K562 (cell line): ENCODE results near the gene HDAC10. TPM values are rescaled to one million over a fixed set of nuclear protein-coding genes. Genes with fewer than 3 reads are reported as not detected.

Experiments used
- ATAC-seq: fragments of 200-7000 bp; cut with Tn5 transposase; 3 replicates; pipeline ENCODE4 v1.9.1; 2020; ENCODE audit warnings: moderate library complexity
- BruUV-seq: library from RNA; stranded (reverse); fragments of 400-500 nt; replicated peaks from 2 replicates; lab custom pipeline; 2021; lab: Mats Ljungman, UMichigan
- CTCF ChIA-PET: fragments of 300-600 bp; formaldehyde crosslinking; extraction: SDS; loops from one replicate; lab custom pipeline; 2021; ENCODE audit warnings: low intra/inter-chr PET ratio; lab: Yijun Ruan, JAX
- POLR2A ChIA-PET: fragments of 300-600, 350-650 bp; sonication (Branson Sonifier 250); formaldehyde crosslinking; extraction: SDS; loops from one replicate; lab custom pipeline; 2021; ENCODE audit warnings: antibody characterized with exemption, inconsistent platforms; lab: Yijun Ruan, JAX
- DNase-seq, 4 experiments: peaks; one replicate each; pipeline versions ENCODE4 v3.0.0 to v3.0.0-alpha.2; 2011 to 2018; ENCODE audit warnings: low spot score in 3 of 4, mixed read lengths in 3 of 4; ENCODE audit errors: extremely low read depth in 1 of 4
- FAIRE-seq: peaks from 2 replicates; lab custom pipeline; 2011; peaks lifted over from hg19 to GRCh38; lab: Jason Lieb, UNC
- H2AFZ ChIP-seq: 2 replicates; pipeline ENCODE4 v1.6.0; 2011; ENCODE audit warnings: low read depth, low read length, control low read depth, inconsistent platforms
- H3K27ac ChIP-seq: fragments of 200-600 bp; 3 replicates; pipeline ENCODE4 v1.8.0; 2011; ENCODE audit warnings: low read depth, mild to moderate bottlenecking, control low read depth, inconsistent platforms, low read length, moderate library complexity, mixed read lengths; ENCODE audit errors: extremely low read depth
- H3K27me3 ChIP-seq, 2 experiments: fragments of 300-600 bp in 1 of 2; 2 replicates in 1 of 2; 3 replicates in 1 of 2; pipeline versions ENCODE4 v1.6.0 to v1.8.0; 2011; ENCODE audit warnings: inconsistent platforms in 2 of 2, low read length in 2 of 2, mild to moderate bottlenecking in 1 of 2, mixed read lengths in 1 of 2, moderate library complexity in 1 of 2; ENCODE audit not compliant: control insufficient read depth in 2 of 2, insufficient read depth in 2 of 2
- H3K36me3 ChIP-seq: fragments of 300-600 bp; 3 replicates; pipeline ENCODE4 v1.8.0; 2011; ENCODE audit warnings: mild to moderate bottlenecking, low read length, inconsistent platforms; ENCODE audit not compliant: control insufficient read depth, insufficient read depth
- H3K4me1 ChIP-seq, 2 experiments: fragments of 200-600 bp in 1 of 2; replicated peaks in 1 of 2; 2 replicates in 1 of 2; 3 replicates in 1 of 2; pipeline versions ENCODE4 v1.5.1 to v1.8.0; 2011; ENCODE audit warnings: inconsistent platforms in 2 of 2, low read length in 2 of 2, mild to moderate bottlenecking in 1 of 2, mixed read lengths in 1 of 2, moderate library complexity in 1 of 2; ENCODE audit not compliant: control insufficient read depth in 2 of 2, insufficient read depth in 2 of 2
- H3K4me2 ChIP-seq: 2 replicates; pipeline ENCODE4 v1.6.1; 2011; ENCODE audit warnings: low read length, control low read depth, inconsistent platforms, mixed read lengths; ENCODE audit not compliant: insufficient read depth
- H3K4me3 ChIP-seq: fragments of 200-600 bp; sonication (generic), shearing (Covaris generic); 2 replicates; pipeline ENCODE4 v1.5.1; 2016; ENCODE audit warnings: control low read depth, inconsistent platforms
- H3K79me2 ChIP-seq: fragments of 200-600 bp; 3 replicates; pipeline ENCODE4 v1.8.0; 2011; ENCODE audit warnings: low read length, inconsistent platforms; ENCODE audit not compliant: control insufficient read depth, insufficient read depth
- H3K9ac ChIP-seq, 2 experiments: 2 replicates each; pipeline versions ENCODE4 v1.6.0 to v1.6.1; 2011; ENCODE audit warnings: low read depth in 2 of 2, low read length in 2 of 2, control low read depth in 1 of 2, inconsistent platforms in 1 of 2, mild to moderate bottlenecking in 1 of 2, mixed read lengths in 1 of 2; ENCODE audit not compliant: insufficient read depth in 1 of 2
- H3K9me1 ChIP-seq: one replicate; pipeline ENCODE4 v1.6.0; 2011; ENCODE audit warnings: inconsistent platforms, mild to moderate bottlenecking, low read length, moderate library complexity; ENCODE audit not compliant: control insufficient read depth, insufficient read depth
- H3K9me3 ChIP-seq: replicated peaks from 2 replicates; pipeline ENCODE4 v1.5.1; 2011; ENCODE audit warnings: low read depth, low read length, inconsistent platforms; ENCODE audit not compliant: control insufficient read depth, insufficient read depth
- H4K20me1 ChIP-seq: replicated peaks from 2 replicates; pipeline ENCODE4 v1.6.1; 2011; ENCODE audit warnings: low read length, inconsistent platforms, mixed read lengths; ENCODE audit not compliant: control insufficient read depth, insufficient read depth
- CGGBP1 ChIP-seq: fragments of 250-450 bp; sonication (Bioruptor Pico); IDR thresholded peaks from 2 replicates; pipeline ENCODE4 v1.9.0; 2021; ENCODE audit warnings: mild to moderate bottlenecking
- CXXC5 ChIP-seq: fragments of 250-450 bp; sonication (Bioruptor Pico); IDR thresholded peaks from 2 replicates; pipeline ENCODE4 v1.8.0; 2022; ENCODE audit warnings: inconsistent platforms, mild to moderate bottlenecking, moderate library complexity
- ELF2 ChIP-seq: fragments of 250-450 bp; sonication (Bioruptor Pico); IDR thresholded peaks from 2 replicates; pipeline ENCODE4 v1.5.0; 2021; ENCODE audit warnings: mild to moderate bottlenecking
- ESRRB ChIP-seq: fragments of 250-450 bp; sonication (Bioruptor Pico); IDR thresholded peaks from 2 replicates; pipeline ENCODE4 v1.5.0; 2020; ENCODE audit warnings: mild to moderate bottlenecking, moderate library complexity, borderline replicate concordance
- IRF2 ChIP-seq: sonication (generic); formaldehyde crosslinking; IDR thresholded peaks from 2 replicates; pipeline ENCODE4 v1.8.1; 2022; ENCODE audit warnings: mild to moderate bottlenecking, missing genetic modification reagents
- RCOR1 ChIP-seq, 2 experiments: IDR thresholded peaks; 2 replicates each; pipeline ENCODE4 v1.6.1; 2012; ENCODE audit warnings: low read depth in 2 of 2, low read length in 2 of 2, borderline replicate concordance in 1 of 2, improper control_type of control experiment in 1 of 2
- SNRNP70 ChIP-seq: fragments of 200-400 bp; formaldehyde crosslinking; optimal IDR thresholded peaks from 2 replicates; pipeline ENCODE3; 2017; ENCODE audit warnings: low read depth, low read length
- TRIM24 ChIP-seq, 2 experiments: fragments of 450-650 bp; IDR thresholded peaks; 2 replicates each; pipeline ENCODE4 v1.6.1; 2016
- ZFX ChIP-seq: sonication (generic); formaldehyde crosslinking; IDR thresholded peaks from 2 replicates; pipeline ENCODE4 v1.8.0; 2022; ENCODE audit warnings: mild to moderate bottlenecking, missing genetic modification reagents, moderate library complexity
- ZNF354B ChIP-seq: fragments of 250-450 bp; sonication (Bioruptor Pico); IDR thresholded peaks from 2 replicates; pipeline ENCODE4 v1.4.0; 2020
- WGBS: fragments of 100-300 bp; shearing (Covaris generic); methylation state at CpG from one replicate; pipeline ENCODE4 v1.1.6; 2016; ENCODE audit warnings: low coverage, mixed read lengths; ENCODE audit not compliant: insufficient coverage; ENCODE audit errors: missing lambda C conversion rate; 5-methylcytosine and 5-hydroxymethylcytosine counted together
- in situ Hi-C: fragments of 300-500 bp; cut with MboI; formaldehyde crosslinking; loops from 4 replicates; pipeline ENCODE4 v1.15.0; 2018; ENCODE audit warnings: inconsistent platforms, mixed read lengths
- intact Hi-C: fragments of 100-400 bp; cut with micrococcal nuclease; formaldehyde crosslinking; loops from 2 replicates; pipeline ENCODE4 v1.14.2; 2022
- polyA plus RNA-seq, 8 experiments: library from polyadenylated mRNA; depleted of rRNA in 4 of 8; stranded (reverse) in 5 of 8; unstranded in 3 of 8; fragments of >200 nt; fragmentation: Nextera tagmentation in 2 of 8; fragmentation: Illumina TruSeq in 1 of 8; extraction: Ambion mirVana in 2 of 8; extraction: Trizol in 1 of 8; gene quantifications; 2 replicates each; pipeline versions ENCODE4 v1.2.1 to v1.2.3, GENCODE V29; 2011 to 2014; ENCODE audit warnings: inconsistent platforms in 1 of 8, missing spikeins in 1 of 8
- total RNA-seq, 7 experiments: library from RNA; depleted of rRNA in 6 of 7; stranded (reverse); fragments of >200 nt in 6 of 7; fragmentation: Illumina TruSeq in 2 of 7; extraction: Trizol in 2 of 7; gene quantifications; 2 replicates each; pipeline versions ENCODE4 v1.2.1 to v1.2.3, GENCODE V29; 2011 to 2021; ENCODE audit warnings: low replicate concordance in 1 of 7
- TF ChIP-seq, protein P1 (sequence below), 3 experiments: fragments of 200-800 bp in 1 of 3; fragments of 250-450 bp in 1 of 3; fragments of 450-650 bp in 1 of 3; sonication (Bioruptor Pico) in 1 of 3; sonication (Bioruptor generic) in 1 of 3; formaldehyde crosslinking in 1 of 3; IDR thresholded peaks; 2 replicates each; pipeline versions ENCODE4 v1.6.1 to v1.8.0; 2016 to 2022; ENCODE audit warnings: mild to moderate bottlenecking in 2 of 3, missing genetic modification characterization in 2 of 3, missing compliant biosample characterization in 1 of 3, moderate library complexity in 1 of 3

HDAC10 gene
- total and polyA plus RNA-seq, 9 of the 15 experiments (the other 6 are each of a cell fraction or from before 2014, with no cell fraction given), result 0.10 to 44.2 (median 6.5) TPM

DNA sequence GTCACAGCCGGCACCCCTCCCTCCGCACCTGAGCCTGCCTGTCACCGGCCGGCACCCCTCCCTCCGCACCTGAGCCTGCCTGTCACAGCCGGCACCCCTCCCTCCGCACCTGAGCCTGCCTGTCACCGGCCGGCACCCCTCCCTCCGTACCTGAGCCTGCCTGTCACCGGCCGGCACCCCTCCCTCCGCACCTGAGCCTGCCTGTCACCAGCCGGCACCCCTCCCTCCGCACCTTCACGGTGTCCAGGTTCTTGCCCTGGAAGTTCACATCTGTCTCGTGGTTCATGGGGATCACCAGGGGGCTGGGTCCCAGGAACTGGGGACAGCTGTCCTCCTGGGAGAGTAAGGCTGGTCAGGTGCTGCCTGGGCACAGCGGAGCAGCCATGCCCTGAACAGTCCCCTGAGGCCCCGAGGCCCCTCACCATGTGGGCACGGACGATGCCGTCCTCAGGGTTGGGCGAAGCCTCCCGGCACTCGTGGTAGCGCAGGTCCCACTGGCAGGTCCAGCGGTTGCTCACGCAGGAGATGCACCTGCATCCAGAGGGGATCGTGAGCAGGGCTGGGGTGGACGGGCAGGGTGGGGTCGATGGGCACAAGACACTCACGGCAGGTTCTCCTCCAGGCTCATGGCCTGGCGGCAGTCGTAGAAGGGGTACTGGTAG is 34.6 kb upstream of the HDAC10 start (continued):
- TF ChIP-seq ELF2 (CRISPR knock-in tag) (no peak), TRIM24 (IDR thresholded peaks at IDR 0.05) (no peak), ZNF354B (CRISPR knock-in tag) (no peak), RCOR1 (IDR thresholded peaks at IDR 0.05; ENCODE audit: borderline replicate concordance in 1 of 2, low read depth in 2 of 2, low read length in 2 of 2) (no peak), ESRRB (CRISPR knock-in tag) (no peak)
- TF ChIP-seq, all 486 proteins: peak for 0

GRCh38 chr22:50284479-50284878 is 33.4 kb upstream of the HDAC10 start:
- ChIA-PET CTCF (no interaction called here), POLR2A (no interaction called here)
- Histone ChIP-seq H3K9me3 (no peaks in the 10 kb centered on the region), H3K36me3 (peaks cover 36% of the 10 kb centered on the region; the same call in 1 of the 3 replicates), H3K4me2 (no peak overlapping the region), H3K9me1 (no peaks in the 10 kb centered on the region), H3K4me1 (peaks cover 0 to 17% of the 10 kb centered on the region in 2 experiments; a peak in 1 of 5 replicates), H4K20me1 (no peaks in the 10 kb centered on the region), H2AFZ (no peak overlapping the region), H3K4me3 (no peak overlapping the region), H3K27me3 (no peaks in the 10 kb centered on the region), H3K79me2 (no peaks in the 10 kb centered on the region), H3K27ac (no peak overlapping the region), H3K9ac (no peak overlapping the region)
- intact Hi-C loops, result no loop called here
- ATAC-seq (no peak), FAIRE-seq (no peak), DNase-seq (no peak)
- TF ChIP-seq CXXC5 (CRISPR knock-in tag), result no peak
- TF ChIP-seq ZFX (CRISPR knock-in tag), result no peak
- TF ChIP-seq IRF2 (CRISPR knock-in tag), result no peak
- no peak for TF ChIP-seq SNRNP70
- TF ChIP-seq, protein P1, sequence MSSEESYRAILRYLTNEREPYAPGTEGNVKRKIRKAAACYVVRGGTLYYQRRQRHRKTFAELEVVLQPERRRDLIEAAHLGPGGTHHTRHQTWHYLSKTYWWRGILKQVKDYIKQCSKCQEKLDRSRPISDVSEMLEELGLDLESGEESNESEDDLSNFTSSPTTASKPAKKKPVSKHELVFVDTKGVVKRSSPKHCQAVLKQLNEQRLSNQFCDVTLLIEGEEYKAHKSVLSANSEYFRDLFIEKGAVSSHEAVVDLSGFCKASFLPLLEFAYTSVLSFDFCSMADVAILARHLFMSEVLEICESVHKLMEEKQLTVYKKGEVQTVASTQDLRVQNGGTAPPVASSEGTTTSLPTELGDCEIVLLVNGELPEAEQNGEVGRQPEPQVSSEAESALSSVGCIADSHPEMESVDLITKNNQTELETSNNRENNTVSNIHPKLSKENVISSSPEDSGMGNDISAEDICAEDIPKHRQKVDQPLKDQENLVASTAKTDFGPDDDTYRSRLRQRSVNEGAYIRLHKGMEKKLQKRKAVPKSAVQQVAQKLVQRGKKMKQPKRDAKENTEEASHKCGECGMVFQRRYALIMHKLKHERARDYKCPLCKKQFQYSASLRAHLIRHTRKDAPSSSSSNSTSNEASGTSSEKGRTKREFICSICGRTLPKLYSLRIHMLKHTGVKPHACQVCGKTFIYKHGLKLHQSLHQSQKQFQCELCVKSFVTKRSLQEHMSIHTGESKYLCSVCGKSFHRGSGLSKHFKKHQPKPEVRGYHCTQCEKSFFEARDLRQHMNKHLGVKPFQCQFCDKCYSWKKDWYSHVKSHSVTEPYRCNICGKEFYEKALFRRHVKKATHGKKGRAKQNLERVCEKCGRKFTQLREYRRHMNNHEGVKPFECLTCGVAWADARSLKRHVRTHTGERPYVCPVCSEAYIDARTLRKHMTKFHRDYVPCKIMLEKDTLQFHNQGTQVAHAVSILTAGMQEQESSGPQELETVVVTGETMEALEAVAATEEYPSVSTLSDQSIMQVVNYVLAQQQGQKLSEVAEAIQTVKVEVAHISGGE (CRISPR knock-in tag; IDR thresholded peaks at IDR 0.05), result no peak
- no peak for TF ChIP-seq CGGBP1 (CRISPR knock-in tag)
- BruUV-seq, result no TSS peak
- in situ Hi-C loops, result no loop called here
- 100% methylated on average over 2 of the region's 13 CpGs for WGBS
